ENCODE data around the gene IREB2.

DNA sequence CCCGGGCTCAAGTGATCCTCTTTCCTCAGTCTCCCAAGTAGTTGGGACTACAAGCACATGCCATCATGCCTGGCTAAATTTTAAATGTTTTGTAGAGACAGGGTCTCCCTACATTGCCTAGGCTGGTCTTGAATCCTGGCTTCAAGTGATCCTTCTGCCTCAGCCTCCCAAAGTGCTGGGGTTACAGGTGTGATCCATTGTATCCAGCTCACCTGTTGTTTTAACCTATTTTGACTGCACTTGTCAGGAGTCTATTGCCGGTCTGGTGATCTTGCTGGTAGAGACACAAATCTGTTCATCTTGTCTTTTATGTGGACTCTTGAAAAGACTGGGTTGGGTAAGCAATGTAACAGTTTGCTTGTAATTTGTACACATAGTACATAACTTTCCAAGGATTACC lies 7.9 kb downstream of the IREB2 start:
- TF ChIP-seq, protein P1, sequence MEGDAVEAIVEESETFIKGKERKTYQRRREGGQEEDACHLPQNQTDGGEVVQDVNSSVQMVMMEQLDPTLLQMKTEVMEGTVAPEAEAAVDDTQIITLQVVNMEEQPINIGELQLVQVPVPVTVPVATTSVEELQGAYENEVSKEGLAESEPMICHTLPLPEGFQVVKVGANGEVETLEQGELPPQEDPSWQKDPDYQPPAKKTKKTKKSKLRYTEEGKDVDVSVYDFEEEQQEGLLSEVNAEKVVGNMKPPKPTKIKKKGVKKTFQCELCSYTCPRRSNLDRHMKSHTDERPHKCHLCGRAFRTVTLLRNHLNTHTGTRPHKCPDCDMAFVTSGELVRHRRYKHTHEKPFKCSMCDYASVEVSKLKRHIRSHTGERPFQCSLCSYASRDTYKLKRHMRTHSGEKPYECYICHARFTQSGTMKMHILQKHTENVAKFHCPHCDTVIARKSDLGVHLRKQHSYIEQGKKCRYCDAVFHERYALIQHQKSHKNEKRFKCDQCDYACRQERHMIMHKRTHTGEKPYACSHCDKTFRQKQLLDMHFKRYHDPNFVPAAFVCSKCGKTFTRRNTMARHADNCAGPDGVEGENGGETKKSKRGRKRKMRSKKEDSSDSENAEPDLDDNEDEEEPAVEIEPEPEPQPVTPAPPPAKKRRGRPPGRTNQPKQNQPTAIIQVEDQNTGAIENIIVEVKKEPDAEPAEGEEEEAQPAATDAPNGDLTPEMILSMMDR (IDR thresholded peaks at IDR 0.05): no peak
- TF ChIP-seq EP300 (IDR thresholded peaks at IDR 0.05; ENCODE audit: low read depth) (no peak), POLR2A (IDR thresholded peaks at IDR 0.05) (no peak)
